Aorta (tissue), 5 donors: ENCODE measurements around the gene IP6K2. TPM values are rescaled to one million over a fixed set of nuclear protein-coding genes. Genes with fewer than 3 reads are reported as not detected.

Experiments
- ATAC-seq: fragments of 200-7000 bp; cut with Tn5 transposase; one replicate; pipeline ENCODE4 v1.9.1; 2022; ENCODE audit warnings: moderate library complexity; ENCODE audit not compliant: low FRiP score
- DNase-seq, 2 donors: peaks; one replicate each; pipeline ENCODE4 v3.0.0-alpha.2; 2020
- H3K27ac ChIP-seq, 2 donors: one replicate each; pipeline ENCODE4 v1.5.1; 2013; ENCODE audit warnings: low read length in 2 of 2, mild to moderate bottlenecking in 2 of 2, moderate library complexity in 2 of 2, control low read depth in 1 of 2, inconsistent platforms in 1 of 2, low read depth in 1 of 2
- H3K27me3 ChIP-seq, 2 donors: one replicate each; pipeline ENCODE4 v1.6.1; 2013; ENCODE audit warnings: control low read depth in 1 of 2, low read length in 1 of 2, mild to moderate bottlenecking in 1 of 2, moderate library complexity in 1 of 2; ENCODE audit not compliant: insufficient read depth in 2 of 2, control insufficient read depth in 1 of 2
- H3K36me3 ChIP-seq, 2 donors: one replicate each; pipeline ENCODE4 v1.6.1; 2013; ENCODE audit warnings: control low read depth in 1 of 2, low read length in 1 of 2, mild to moderate bottlenecking in 1 of 2; ENCODE audit not compliant: insufficient read depth in 2 of 2, control insufficient read depth in 1 of 2
- H3K4me1 ChIP-seq, 2 donors: one replicate each; pipeline ENCODE4 v1.6.1; 2013; ENCODE audit warnings: low read length in 2 of 2, control low read depth in 1 of 2, mild to moderate bottlenecking in 1 of 2, moderate library complexity in 1 of 2; ENCODE audit not compliant: insufficient read depth in 2 of 2, control insufficient read depth in 1 of 2
- H3K4me3 ChIP-seq, 2 donors: one replicate each; pipeline ENCODE4 v1.5.1; 2013; ENCODE audit warnings: low read length in 2 of 2, control low read depth in 1 of 2, mild to moderate bottlenecking in 1 of 2
- H3K9me3 ChIP-seq: one replicate; pipeline ENCODE4 v1.6.1; 2013; ENCODE audit warnings: mild to moderate bottlenecking, low read length; ENCODE audit not compliant: control insufficient read depth
- WGBS, 2 donors: extraction: QIAGEN DNeasy Blood & Tissue Kit; methylation state at CpG; one replicate each; pipeline ENCODE4 v1.1.7; 2013; 5-methylcytosine and 5-hydroxymethylcytosine counted together
- intact Hi-C, 2 donors: fragments of 100-400 bp; cut with DNase I; formaldehyde crosslinking; loops; one replicate each; pipeline versions ENCODE4 v1.14.2 to v1.15.0; 2022
- polyA plus RNA-seq, 2 donors: library from polyadenylated mRNA; stranded (reverse); fragments of 200-250 nt; gene quantifications; one replicate each; pipeline ENCODE4 v1.2.3, GENCODE V29; 2013
- total RNA-seq, 2 donors: library from RNA; stranded (reverse); fragmentation: NEBNext Ultra II Directional; extraction: Animal tissue kit (Norgen Biotek cat#: 25700); gene quantifications; one replicate each; pipeline ENCODE4 v1.2.1, GENCODE V29; 2021
- donor health status: healthy with polysubstance abuse.
- donor health status: Bipolar disorder and iron deficiency.
- donor health status: DM: no; HTN: no; CAD: no.
- donor health status: DM: no; HTN: no; CAD: no.
- donor health status: DM: yes; HTN: yes; CAD: no.

The IP6K2 gene
- total and polyA plus RNA-seq, 4 donors, result 43.9 to 105 (median 52.4) TPM

GRCh38 chr3:48716508-48716981 is 476 bp downstream of the IP6K2 start:
- H3K27me3 ChIP-seq, result no peaks in the 10 kb centered on the region
- 0% methylated on average over 16 of the region's 16 CpGs for WGBS, 2 donors
- DNase-seq, result no peak
- H3K4me1 ChIP-seq, result peaks cover 0 to 3% of the 10 kb centered on the region in 2 donors
- no peaks in the 10 kb centered on the region for H3K9me3 ChIP-seq
- H3K36me3 ChIP-seq, result no peaks in the 10 kb centered on the region
- no peak overlapping the region for H3K27ac ChIP-seq
- intact Hi-C loops, result no loop called here
- H3K4me3 ChIP-seq, result peak overlapping the region; percentile 62 to 99
- ATAC-seq, result no peak

GRCh38 chr3:48715174-48715800 is 1.7 kb downstream of the IP6K2 start:
- Histone ChIP-seq H3K4me1 (peaks cover 0 to 3% of the 10 kb centered on the region in 2 donors), H3K36me3 (no peaks in the 10 kb centered on the region), H3K27ac (no peak overlapping the region), H3K27me3 (no peaks in the 10 kb centered on the region), H3K4me3 (no peak overlapping the region), H3K9me3 (no peaks in the 10 kb centered on the region)
- intact Hi-C loops, result no loop called here
- DNase-seq (no peak), ATAC-seq (no peak)

- no peaks in the 10 kb centered on the region for H3K9me3 ChIP-seq
- ATAC-seq, result no peak
- peaks cover 0 to 3% of the 10 kb centered on the region in 2 donors for H3K4me1 ChIP-seq
- WGBS, 2 donors, result 57 to 62% methylated on average over 2 of the region's 2 CpGs
- no peak overlapping the region for H3K27ac ChIP-seq
- H3K36me3 ChIP-seq, result no peaks in the 10 kb centered on the region
- intact Hi-C loops, result no loop called here
- H3K27me3 ChIP-seq, result no peaks in the 10 kb centered on the region
- no peak overlapping the region for H3K4me3 ChIP-seq
- no peak for DNase-seq
Measured at GRCh38 chr3:48711727-48712126, 5.3 kb downstream of the IP6K2 start.

- no peak overlapping the region for H3K4me3 ChIP-seq
- H3K9me3 ChIP-seq, result no peaks in the 10 kb centered on the region
- no peaks in the 10 kb centered on the region for H3K4me1 ChIP-seq
- peak overlapping the region in 1 of 2 donors; percentile 32 for H3K27ac ChIP-seq
- ATAC-seq (no peak), DNase-seq (no peak)
- no peaks in the 10 kb centered on the region for H3K27me3 ChIP-seq
- no peaks in the 10 kb centered on the region for H3K36me3 ChIP-seq
- WGBS, 2 donors, result 51 to 53% methylated on average over 7 of the region's 7 CpGs
- intact Hi-C loops, result no loop called here
Measured at GRCh38 chr3:48709051-48709461, 8.0 kb downstream of the IP6K2 start.

GRCh38 chr3:48708481-48708889 is 8.5 kb downstream of the IP6K2 start:
- H3K4me3 ChIP-seq, result no peak overlapping the region
- intact Hi-C loops, result no loop called here
- H3K4me1 ChIP-seq, result no peaks in the 10 kb centered on the region
- ATAC-seq, result no peak
- no peaks in the 10 kb centered on the region for H3K27me3 ChIP-seq
- H3K27ac ChIP-seq, result peak overlapping the region in 1 of 2 donors; percentile 32
- 29 to 34% methylated on average over 2 of the region's 2 CpGs for WGBS, 2 donors
- no peak for DNase-seq
- H3K36me3 ChIP-seq, result no peaks in the 10 kb centered on the region
- no peaks in the 10 kb centered on the region for H3K9me3 ChIP-seq

- Histone ChIP-seq H3K27ac (no peak overlapping the region), H3K27me3 (no peaks in the 10 kb centered on the region), H3K4me1 (no peaks in the 10 kb centered on the region), H3K36me3 (no peaks in the 10 kb centered on the region), H3K9me3 (no peaks in the 10 kb centered on the region), H3K4me3 (no peak overlapping the region)
- no peak for ATAC-seq
- 84% methylated on average over 5 of the region's 5 CpGs for WGBS, 2 donors
- intact Hi-C loops, result no loop called here
- no peak for DNase-seq
Measured at GRCh38 chr3:48707157-48707556, 9.9 kb downstream of the IP6K2 start.

GRCh38 chr3:48702320-48702920 is 14.6 kb downstream of the IP6K2 start:
- no peaks in the 10 kb centered on the region for H3K36me3 ChIP-seq
- H3K4me1 ChIP-seq, result peaks cover 0 to 2% of the 10 kb centered on the region in 2 donors
- H3K27me3 ChIP-seq, result no peaks in the 10 kb centered on the region
- ATAC-seq (no peak), DNase-seq (no peak)
- intact Hi-C loops, result no loop called here
- 87% methylated on average over 6 of the region's 6 CpGs for WGBS, 2 donors
- no peaks in the 10 kb centered on the region for H3K9me3 ChIP-seq
- no peak overlapping the region for H3K4me3 ChIP-seq
- no peak overlapping the region for H3K27ac ChIP-seq

GRCh38 chr3:48700731-48701405 is 16.2 kb downstream of the IP6K2 start:
- Histone ChIP-seq H3K27me3 (no peaks in the 10 kb centered on the region), H3K27ac (peak overlapping the region in 1 of 2 donors; percentile 78), H3K4me1 (peaks cover 0 to 2% of the 10 kb centered on the region in 2 donors), H3K4me3 (no peak overlapping the region), H3K9me3 (no peaks in the 10 kb centered on the region), H3K36me3 (no peaks in the 10 kb centered on the region)
- ATAC-seq (no peak), DNase-seq (no peak)
- 92% methylated on average over 11 of the region's 11 CpGs for WGBS, 2 donors
- intact Hi-C loops, result no loop called here

GRCh38 chr3:48698891-48699290 is 18.1 kb downstream of the IP6K2 start:
- H3K4me3 ChIP-seq, result no peak overlapping the region
- ATAC-seq (no peak), DNase-seq (no peak)
- peaks cover 0 to 2% of the 10 kb centered on the region in 2 donors for H3K4me1 ChIP-seq
- WGBS, 2 donors, result 91 to 96% methylated on average over 8 of the region's 8 CpGs
- no peaks in the 10 kb centered on the region for H3K9me3 ChIP-seq
- H3K36me3 ChIP-seq, result no peaks in the 10 kb centered on the region
- no peak overlapping the region for H3K27ac ChIP-seq
- H3K27me3 ChIP-seq, result no peaks in the 10 kb centered on the region
- intact Hi-C loops, result no loop called here
